NOMO-1 (cell line): ENCODE measurements around the gene SLC35A1.

Source experiments
- DNase-seq, 2 experiments: peaks; one replicate each; lab custom pipeline; 2025; ENCODE audit not compliant: unreplicated experiment in 2 of 2; lab: John Stamatoyannopoulos, UW

Gene SLC35A1

DNA sequence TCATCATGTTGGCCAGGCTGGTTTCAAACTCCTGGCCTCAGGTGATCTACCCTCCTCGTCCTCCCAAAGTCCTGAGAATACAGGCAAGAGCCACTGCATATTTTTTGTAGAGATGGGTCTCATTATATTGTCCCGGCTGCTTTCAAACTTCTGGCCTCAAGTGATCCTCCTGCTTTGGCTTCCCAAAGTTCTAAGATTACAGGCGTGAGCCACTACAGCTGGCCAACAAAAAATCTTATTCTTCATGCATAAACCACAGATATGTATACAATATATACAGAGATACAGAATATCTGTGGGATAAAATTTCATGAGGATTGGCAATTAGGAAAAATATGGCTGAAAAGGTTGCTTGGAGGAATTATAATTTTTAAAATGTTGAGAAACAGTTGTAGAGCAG is 49.9 kb downstream of the SLC35A1 start:
- no peak for DNase-seq

DNA sequence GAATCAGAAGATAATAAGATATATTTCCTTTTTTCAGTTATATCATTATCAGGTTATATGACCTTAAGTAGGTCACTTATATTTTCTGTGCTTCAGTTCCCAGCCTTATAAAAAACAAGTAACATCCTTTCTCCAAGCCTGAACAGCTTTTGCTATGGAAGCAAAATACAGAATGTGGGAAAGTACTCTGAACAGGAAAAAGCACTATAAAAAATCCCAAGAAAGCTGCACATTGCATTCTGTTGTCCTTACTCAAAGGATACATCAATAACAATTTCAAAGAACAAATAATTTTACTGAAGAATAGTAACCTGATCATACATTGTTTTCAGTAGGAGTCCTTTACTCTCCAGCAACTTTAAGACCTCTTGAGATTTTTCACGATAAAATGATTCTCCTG is 56.4 kb downstream of the SLC35A1 start:
- DNase-seq = no peak

DNA sequence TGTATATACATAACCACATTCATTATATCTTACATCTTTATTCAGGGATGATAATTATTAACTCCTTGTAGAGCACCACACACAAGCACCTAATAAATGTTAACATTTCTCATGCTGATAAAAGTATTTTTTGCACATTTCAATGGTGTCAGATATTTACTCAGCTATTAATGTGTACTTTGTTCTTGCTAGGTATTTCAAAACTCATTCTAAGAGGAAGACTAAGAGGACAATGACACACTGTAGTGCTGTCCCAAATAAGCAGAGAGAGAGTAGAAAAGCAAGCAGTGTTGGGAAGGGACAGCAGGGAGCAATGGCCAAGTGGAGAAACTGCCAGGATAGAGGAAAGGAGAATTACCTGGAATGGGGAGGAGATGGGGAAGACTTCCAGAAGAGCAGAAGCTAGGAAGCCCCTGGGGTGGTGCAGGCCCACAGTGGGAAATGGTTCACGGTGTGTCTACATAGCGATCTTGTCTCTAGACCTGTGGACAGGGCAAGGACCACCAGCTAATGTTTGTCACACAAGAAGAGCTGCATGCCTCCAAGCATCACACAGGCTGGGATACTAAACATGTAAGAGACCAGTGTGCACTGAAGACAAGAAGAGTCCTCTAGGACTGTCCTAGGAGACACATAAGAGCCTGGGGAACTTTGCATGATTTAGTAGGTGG is 61.7 kb downstream of the SLC35A1 start:
- DNase-seq = no peak

DNA sequence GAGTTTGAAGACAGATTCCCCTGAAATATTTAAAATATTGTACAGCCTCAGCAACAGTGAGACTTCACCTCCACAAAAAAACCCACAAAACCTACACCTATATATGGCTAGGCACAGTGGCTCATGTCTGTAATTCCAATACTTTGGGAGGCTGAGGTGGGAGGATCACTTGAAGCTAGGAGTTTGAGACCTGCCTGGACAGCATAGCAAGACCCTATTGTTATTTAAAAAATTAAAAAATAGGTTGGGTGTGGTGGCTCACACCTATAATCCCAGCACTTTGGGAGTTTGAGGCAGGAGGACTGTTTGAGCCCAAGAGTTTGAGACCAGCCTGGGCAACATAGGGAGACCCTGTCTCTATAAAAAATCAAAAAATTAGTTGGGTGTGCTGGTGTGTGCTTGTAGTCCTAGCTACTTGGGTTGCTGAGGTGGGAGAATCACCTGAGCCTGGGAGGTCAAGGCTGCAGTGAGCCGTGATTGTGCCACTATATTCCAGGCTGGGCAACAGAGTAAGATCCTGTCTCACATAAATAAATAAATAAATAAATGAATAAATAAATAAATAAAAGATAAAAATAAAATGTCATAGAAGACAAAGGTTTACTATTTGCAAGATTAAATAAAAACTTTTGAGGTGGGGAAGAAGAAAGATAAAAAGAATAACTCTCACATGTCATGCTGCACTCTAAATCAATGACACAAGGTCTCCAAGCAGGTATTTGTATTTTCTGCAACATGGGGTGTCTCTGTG is 65.9 kb downstream of the SLC35A1 start:
- no peak for DNase-seq

DNA sequence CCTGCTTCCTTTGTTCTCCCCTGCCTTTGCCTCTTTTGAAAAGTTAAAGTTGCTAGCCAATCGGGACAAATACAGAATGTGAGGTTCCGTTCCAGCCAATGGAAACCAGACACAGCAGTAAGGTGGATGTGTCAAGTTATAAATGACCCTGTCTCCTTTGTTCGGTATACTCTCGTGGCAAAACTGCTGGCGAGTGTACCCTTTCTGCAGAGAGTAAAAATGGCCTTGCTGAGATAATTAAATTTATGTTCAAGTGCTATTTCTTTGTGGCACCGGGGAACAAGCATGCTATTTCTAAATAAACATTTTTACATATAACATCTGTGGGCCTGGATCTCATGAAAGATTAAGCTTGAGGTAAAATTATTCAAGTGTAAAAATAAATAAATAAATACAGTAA is 66.8 kb downstream of the SLC35A1 start:
- no peak for DNase-seq

DNA sequence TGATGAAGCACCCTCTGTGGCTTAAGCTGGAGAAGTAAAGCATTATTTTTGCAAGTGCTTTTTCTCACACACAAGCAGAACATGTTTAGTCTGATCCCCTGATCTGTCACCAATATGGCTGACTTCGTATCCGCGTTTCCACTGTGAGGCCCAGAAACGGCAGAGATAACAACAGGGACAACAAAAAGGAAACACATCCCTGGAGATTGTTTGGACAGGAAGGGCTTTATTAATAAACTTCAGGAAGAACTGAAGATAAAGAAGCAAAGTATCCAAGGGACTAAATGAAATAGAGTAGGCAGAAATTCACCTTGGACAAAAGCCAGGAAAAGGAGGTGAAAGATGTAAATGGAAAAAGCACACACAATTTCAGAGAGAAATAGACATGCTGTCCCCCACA is 67.8 kb downstream of the SLC35A1 start:
- DNase-seq = no peak

DNA sequence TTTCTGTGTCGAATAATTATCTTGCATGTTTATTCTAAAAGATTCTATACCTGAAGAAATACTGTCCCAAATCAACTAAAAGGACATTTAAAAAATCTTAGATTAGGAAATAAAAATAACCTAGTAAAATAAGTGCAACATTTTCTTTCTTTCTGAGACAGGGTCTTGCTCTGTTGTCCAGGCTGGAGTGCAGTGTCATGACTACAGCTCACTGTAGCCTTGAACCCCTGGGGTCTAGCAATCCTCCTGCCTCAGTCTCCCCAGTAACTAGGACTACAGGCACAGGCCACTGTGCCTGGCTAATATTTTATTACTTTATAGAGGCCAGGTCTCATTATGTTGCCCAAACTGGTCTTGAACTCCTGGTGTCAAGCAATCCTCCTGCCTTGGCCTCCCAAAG is 68.3 kb downstream of the SLC35A1 start:
- no peak for DNase-seq

DNA sequence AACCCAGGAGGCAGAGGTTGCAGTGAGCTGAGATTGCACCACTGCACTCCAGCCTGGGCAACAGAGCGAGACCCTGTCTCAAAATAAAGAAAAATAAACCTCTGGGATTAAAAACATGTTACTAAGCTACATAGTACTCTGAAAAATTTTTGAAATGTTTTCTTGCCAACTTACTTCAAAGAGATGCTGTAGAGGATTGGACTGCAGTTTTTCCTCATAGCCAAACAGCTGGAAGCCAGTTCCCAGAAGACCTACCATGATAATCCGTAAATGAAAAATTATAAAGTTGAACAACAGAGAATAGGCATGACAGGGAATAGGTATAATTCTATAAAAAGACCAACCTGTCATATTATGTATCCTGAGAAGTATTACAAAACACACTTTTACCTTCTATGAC is 69.0 kb downstream of the SLC35A1 start:
- DNase-seq = no peak

DNA sequence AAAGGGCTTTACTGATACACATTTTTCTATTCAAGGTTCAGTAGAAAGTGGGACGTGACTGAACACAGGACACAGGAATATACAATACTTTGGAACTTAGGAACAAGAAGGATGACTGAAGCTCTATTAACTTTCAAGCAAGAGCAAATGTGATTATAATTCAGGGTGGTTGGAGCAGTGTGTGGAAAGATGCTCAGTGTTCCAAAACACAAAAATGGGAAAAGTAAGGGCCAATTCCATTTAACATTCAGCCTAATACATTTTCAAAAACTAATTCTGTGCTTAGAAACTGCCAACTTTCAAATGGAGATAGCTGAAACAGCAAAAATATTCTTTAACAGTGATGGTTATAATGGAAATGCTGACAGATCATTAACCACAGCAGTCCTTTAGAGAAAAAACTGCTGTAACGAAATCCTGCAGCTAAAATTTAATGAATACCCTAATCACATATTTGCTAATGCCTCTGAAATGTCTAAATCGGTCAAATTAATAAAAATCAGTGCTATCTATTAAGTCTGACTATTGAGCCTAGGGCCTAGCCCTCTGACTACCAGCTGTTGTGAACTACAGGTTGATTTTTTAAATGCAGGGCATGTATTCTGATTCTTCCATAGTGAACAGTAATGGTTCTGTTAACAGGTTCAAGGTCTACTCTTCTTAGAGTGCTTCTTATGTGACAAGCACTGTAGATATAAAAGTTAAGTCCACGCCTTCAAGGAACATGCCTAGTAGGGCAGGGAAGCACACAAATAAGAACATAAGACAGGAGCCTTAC is 71.1 kb downstream of the SLC35A1 start:
- DNase-seq = no peak

DNA sequence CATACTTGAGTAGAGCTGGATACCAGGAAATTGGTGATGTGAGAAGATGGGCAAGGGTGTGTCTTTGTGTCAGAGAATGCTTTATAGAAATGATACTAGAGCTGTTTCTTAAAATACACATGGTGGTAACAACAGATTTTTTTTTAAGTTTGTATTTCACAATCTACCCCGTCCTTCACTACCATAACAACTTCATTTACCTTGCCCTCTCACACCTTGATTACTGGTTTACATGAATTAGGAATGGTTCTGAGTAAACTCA is 71.6 kb downstream of the SLC35A1 start:
- DNase-seq = no peak

DNA sequence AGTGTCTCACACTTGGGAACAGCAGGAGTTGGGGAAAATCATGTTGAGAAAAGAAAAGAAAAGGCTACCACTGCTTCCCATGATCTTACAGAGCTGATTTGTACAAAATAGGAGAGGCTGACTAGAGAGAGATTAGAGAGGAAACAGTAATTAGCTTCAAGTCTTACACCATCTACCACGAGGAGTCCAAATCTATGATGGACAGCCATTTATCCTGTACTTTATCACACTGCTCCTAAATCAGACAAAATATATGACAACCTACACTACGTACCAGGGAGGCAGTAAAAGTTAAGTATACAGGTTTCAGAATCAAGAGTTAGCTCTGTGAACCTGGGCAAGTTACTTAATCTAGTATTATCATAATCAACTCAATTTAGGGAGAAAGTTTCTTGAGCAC is 79.0 kb downstream of the SLC35A1 start:
- no peak for DNase-seq

DNA sequence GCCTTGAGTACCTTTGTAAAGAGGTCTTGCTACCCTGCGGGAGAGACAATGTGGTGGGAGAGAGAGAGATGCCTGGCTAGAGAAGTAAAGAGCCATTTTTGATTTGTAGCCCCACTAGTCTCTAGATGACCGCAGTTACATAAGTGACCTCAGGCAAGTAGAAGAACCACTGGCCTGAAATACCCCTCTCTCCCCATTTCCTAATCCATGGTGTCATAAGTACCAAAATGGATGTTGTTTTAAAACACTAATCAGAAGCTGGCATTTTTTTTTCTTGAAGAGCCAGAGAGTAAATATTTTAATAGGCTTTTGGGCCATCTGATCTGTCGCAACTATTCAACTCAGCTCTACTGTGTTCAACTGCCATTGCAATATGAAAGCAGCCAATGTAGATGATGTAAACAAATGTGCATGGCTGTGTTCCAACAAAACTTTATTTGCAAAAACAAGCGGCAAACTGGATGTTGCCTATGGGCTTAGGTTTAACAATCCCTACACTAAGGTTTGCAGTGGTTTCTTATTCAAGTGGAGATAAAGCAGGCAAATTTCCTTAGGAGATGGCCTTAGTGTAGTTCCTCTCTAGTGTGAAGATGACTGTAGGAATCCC is 80.5 kb downstream of the SLC35A1 start:
- DNase-seq = no peak

DNA sequence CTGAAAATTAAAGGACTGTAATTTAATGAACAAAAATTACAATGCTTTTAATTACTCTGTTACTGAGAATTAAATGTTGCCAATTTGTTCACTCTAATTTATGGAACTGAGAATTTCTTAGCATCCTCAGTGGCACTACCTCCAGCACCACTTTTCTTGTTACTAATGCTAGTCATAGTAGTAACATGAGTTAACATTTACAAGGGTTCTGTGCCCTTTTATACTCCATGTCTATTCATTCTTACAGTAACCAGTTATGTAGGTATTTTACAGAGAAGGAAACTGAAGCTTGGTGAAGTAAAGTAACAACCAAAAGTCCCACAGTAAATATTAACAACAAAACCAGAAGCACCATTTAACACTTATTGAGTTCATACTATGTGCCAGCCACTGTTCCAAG is 82.7 kb downstream of the SLC35A1 start:
- no peak for DNase-seq

DNA sequence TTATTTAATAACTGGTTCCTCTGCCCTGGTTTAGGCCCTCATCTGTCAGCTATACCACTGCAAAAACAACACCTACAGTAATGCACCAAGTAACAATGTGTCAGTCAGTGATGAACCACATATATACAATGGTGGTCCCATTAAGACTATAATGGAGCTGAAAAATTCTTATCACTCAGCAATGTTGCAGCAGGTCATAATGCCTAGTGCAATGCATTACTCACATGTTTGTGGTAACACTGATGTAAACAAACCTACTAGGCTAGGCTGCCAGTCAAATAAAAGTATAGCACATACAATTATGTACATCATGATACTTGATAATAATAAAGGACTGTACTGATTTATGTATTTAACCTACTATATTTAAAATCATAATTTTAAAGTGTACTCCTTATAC is 85.7 kb downstream of the SLC35A1 start:
- no peak for DNase-seq

DNA sequence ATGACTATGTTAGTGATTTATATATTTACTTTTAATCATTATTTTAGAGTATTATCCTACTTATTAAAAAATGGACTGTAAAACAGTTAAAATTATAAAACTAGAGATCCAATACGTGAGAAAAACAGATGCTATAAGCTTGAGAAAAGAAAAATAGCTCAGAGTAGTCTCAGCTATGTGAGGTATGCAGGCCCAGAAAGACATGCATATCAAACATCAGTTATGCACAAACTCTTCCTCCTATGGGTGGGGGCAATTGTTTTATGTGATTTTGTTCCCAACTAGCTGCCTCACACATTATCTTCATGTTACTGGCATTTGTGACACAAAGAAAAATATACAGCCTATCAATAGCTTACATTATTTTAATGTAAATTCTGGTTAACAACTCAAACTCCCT is 88.2 kb downstream of the SLC35A1 start:
- no peak for DNase-seq
